ENCODE data around the gene TNC. TPM values are rescaled to one million over a fixed set of nuclear protein-coding genes. Genes with fewer than 3 reads are reported as not detected.

TNC gene
- total RNA-seq = 61.3 to 179 TPM (median 64.1 TPM) in 3 replicates
- long read RNA-seq, full-length matches to known transcripts = 6 of 83 reads
- long read RNA-seq, partial matches to known transcripts = 21 of 83 reads
- long read RNA-seq, other reads (novel, unspliced or antisense) = 56 of 83 reads

GRCh38 chr9:115117999-115118878 lies at the start of gene TNC:
TSS of gene TNC (minus strand) at chr9:115118157. CDS start at chr9:115091018, 27,139 bp downstream.
- H3K4me1 Mint-ChIP-seq (ENCODE audit: low read depth) = peaks cover 59% of the 10 kb centered on the region
- H3K4me3 Mint-ChIP-seq (ENCODE audit: unreplicated experiment) = peak within 1 kb of the TSS; percentile 75
- peak within 1 kb of the TSS; percentile 97 for H3K27ac Mint-ChIP-seq (ENCODE audit: unreplicated experiment)
- DNase-seq (ENCODE audit: low spot score) = peak; percentile 90
- H3K36me3 Mint-ChIP-seq (ENCODE audit: low read depth) = no peaks in the 10 kb centered on the region
- no peaks in the 10 kb centered on the region for H3K9me3 Mint-ChIP-seq (ENCODE audit: low read depth)
- TF ChIP-seq CTCF (IDR thresholded peaks at IDR 0.05) = no peak
- H3K27me3 Mint-ChIP-seq (ENCODE audit: low read depth) = no peaks in the 10 kb centered on the region

GRCh38 chr9:115167175-115167574 lies 49.2 kb upstream of the TNC start:
- peaks cover 80% of the 10 kb centered on the region for H3K4me1 Mint-ChIP-seq (ENCODE audit: low read depth)
- TF ChIP-seq CTCF (IDR thresholded peaks at IDR 0.05) = no peak

GRCh38 chr9:115165233-115165632 lies 47.3 kb upstream of the TNC start:
- TF ChIP-seq CTCF (IDR thresholded peaks at IDR 0.05) = no peak
- Mint-ChIP-seq H3K27me3 (ENCODE audit: low read depth) (no peaks in the 10 kb centered on the region), H3K4me1 (ENCODE audit: low read depth) (peaks cover 75% of the 10 kb centered on the region), H3K4me3 (ENCODE audit: unreplicated experiment) (no peak overlapping the region), H3K36me3 (ENCODE audit: low read depth) (no peaks in the 10 kb centered on the region), H3K9me3 (ENCODE audit: low read depth) (peaks cover 12% of the 10 kb centered on the region), H3K27ac (ENCODE audit: unreplicated experiment) (no peak overlapping the region)
- no peak for DNase-seq (ENCODE audit: low spot score)

More at GRCh38 chr9:115167175-115167574, 49.2 kb upstream of the TNC start:
- peak overlapping the region; percentile 84 for H3K27ac Mint-ChIP-seq (ENCODE audit: unreplicated experiment)
- no peaks in the 10 kb centered on the region for H3K27me3 Mint-ChIP-seq (ENCODE audit: low read depth)
- no peaks in the 10 kb centered on the region for H3K36me3 Mint-ChIP-seq (ENCODE audit: low read depth)
- peaks cover 12% of the 10 kb centered on the region for H3K9me3 Mint-ChIP-seq (ENCODE audit: low read depth)
- H3K4me3 Mint-ChIP-seq (ENCODE audit: unreplicated experiment) = no peak overlapping the region
- no peak for DNase-seq (ENCODE audit: low spot score)

GRCh38 chr9:115164511-115164974 lies 46.6 kb upstream of the TNC start:
- DNase-seq (ENCODE audit: low spot score) = no peak
- H3K27me3 Mint-ChIP-seq (ENCODE audit: low read depth) = no peaks in the 10 kb centered on the region
- H3K27ac Mint-ChIP-seq (ENCODE audit: unreplicated experiment) = peak overlapping the region; percentile 60
- TF ChIP-seq CTCF (IDR thresholded peaks at IDR 0.05) = no peak
- no peak overlapping the region for H3K4me3 Mint-ChIP-seq (ENCODE audit: unreplicated experiment)
- no peaks in the 10 kb centered on the region for H3K36me3 Mint-ChIP-seq (ENCODE audit: low read depth)
- H3K4me1 Mint-ChIP-seq (ENCODE audit: low read depth) = peaks cover 71% of the 10 kb centered on the region
- H3K9me3 Mint-ChIP-seq (ENCODE audit: low read depth) = peaks cover 12% of the 10 kb centered on the region

DNA sequence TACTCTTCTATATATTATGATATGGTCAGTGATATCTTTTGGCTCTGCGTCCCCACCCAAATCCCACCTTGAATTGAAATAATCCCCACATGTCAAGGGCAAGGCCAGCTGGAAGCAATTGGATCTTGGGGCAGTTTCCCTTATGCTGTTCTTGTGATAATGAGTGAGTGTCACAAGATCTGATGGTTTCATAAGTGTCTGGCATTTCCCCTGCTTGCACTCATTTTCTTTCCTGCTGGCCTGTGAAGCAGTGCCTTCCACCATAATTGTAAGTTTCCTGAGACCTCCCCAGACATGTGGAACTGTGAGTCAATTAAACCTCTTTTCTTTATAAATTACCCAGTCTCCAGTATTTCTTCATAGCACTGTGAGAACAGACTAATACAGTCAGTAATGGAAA lies 45.0 kb upstream of the TNC start:
- DNase-seq (ENCODE audit: low spot score) = no peak
- Mint-ChIP-seq H3K27ac (ENCODE audit: unreplicated experiment) (peak overlapping the region; percentile 34), H3K9me3 (ENCODE audit: low read depth) (peaks cover 12% of the 10 kb centered on the region), H3K36me3 (ENCODE audit: low read depth) (no peaks in the 10 kb centered on the region), H3K4me3 (ENCODE audit: unreplicated experiment) (no peak overlapping the region), H3K4me1 (ENCODE audit: low read depth) (peaks cover 70% of the 10 kb centered on the region), H3K27me3 (ENCODE audit: low read depth) (no peaks in the 10 kb centered on the region)
- no peak for TF ChIP-seq CTCF (IDR thresholded peaks at IDR 0.05)

Measured in chondrocyte (in vitro differentiated cells).